ENCODE data around the gene TPPP3. TPM values are rescaled to one million over a fixed set of nuclear protein-coding genes. Genes with fewer than 3 reads are reported as not detected.
"Not testable (repeated sequence)": the region's sequence is repeated elsewhere in the genome, so short reads cannot be mapped to it uniquely, and the experiment has no call there.

Gene TPPP3
- total and polyA plus RNA-seq, 2 donors (not counting 3 experiments of a cell fraction or from before 2014, with no cell fraction given) = 0.33 to 1.3 TPM

DNA sequence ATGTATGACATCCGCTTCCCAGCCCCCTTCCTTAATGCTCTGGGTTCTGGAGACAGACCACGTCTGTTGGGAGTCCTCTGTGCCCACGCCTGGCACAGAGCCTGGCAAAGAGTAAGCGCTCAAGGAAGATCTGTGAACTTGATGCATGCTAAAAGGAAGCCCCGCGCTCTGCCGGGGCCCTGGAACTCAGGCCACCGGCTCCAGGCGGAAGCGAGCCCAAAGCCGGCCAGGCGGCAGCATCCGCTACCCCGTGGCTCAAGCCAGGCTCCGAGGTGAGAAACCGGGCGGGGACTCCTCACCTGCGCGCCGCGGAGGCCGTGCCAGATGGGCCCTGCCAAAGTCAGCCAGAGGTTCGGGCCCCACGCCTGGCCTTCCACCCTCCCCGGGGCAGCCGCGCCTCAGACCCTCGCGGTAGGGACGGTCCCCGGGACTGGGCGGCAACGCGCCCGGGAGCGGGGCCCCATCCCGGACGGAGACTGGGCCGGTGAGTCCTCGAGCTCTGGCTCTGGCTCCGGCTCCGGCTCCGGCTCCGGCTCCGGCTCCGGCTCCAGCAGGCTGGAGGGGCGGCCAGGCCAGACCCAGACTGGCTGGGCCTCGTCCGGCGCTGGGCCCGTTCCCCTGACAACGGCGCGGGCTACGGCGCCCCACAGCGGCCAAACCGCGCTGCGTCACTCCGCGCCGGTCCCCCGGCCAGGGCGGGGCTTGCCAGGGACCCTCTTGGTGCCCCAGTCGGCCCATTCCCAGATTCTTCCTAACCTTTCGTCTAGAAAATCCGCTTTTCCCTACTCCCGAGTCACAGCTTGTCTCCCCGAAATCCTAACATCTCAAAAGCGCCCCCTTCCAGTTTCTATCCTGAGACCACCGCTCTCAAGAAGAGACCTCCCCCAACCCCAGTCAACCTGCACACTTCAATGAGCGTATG is 22.8 kb upstream of the TPPP3 start, which contains the start of gene ZDHHC1:
Gene ZDHHC1 (minus strand): TSS at position 606 of the 922 bp plus-strand sequence. CDS start 8,702 bp downstream, outside the sequence.
- TF ChIP-seq JUN (IDR thresholded peaks at IDR 0.05; ENCODE audit: borderline replicate concordance, insufficient read depth, insufficient read length, low read depth) = no peak
- peak; percentile 7 for TF ChIP-seq FOS (IDR thresholded peaks at IDR 0.05; ENCODE audit: borderline replicate concordance, insufficient read depth, low read length)
- TF ChIP-seq POLR2AphosphoS5 (IDR thresholded peaks at IDR 0.05; ENCODE audit: insufficient read depth, low read depth, low read length) = peak; percentile 79
- no peak for TF ChIP-seq EZH2 (IDR thresholded peaks at IDR 0.05; ENCODE audit: borderline replicate concordance, low read depth, low read length, severe bottlenecking)
- TF ChIP-seq POLR2A (IDR thresholded peaks at IDR 0.05; ENCODE audit: low read depth, low read length) = no peak
- TF ChIP-seq CTCF (IDR thresholded peaks at IDR 0.05; ENCODE audit: extremely low read depth in 1 of 2, insufficient read depth in 1 of 2, low read depth in 1 of 2, low read length in 2 of 2) = peak; percentile 36 to 48

DNA sequence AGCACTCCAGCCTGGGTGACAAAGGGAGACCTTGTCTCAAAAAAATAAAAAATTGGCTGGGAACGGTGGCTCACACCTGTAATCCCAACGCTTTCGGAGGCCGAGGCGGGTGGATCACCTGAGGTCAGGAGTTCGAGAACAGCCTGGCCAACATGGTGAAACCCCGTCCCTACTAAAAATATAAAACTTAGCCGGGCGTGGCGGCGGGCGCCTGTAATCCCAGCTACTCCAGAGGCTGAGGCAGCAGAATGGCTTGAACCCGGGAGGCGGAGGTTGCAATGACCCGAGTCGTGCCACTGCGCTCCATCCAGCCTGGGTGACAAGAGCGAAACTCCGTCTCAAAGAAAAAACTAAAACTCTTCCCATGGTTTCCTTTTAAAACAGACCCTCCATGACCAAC is 22.1 kb upstream of the TPPP3 start:
- H3K27me3 ChIP-seq (ENCODE audit: control insufficient read depth in 2 of 2, insufficient read depth in 2 of 2, low read length in 2 of 2); dilution Hi-C loops (cut with MboI; ENCODE audit: extremely low pct_ligation_motif_present, low sequenced_read_pairs); H4K20me1 ChIP-seq (replicated peaks; ENCODE audit: control insufficient read depth, extremely low read depth, insufficient read depth, low read length); H2AFZ ChIP-seq (ENCODE audit: low read depth, low read length); intact Hi-C loops (cut with micrococcal nuclease); H3K9me3 ChIP-seq (replicated peaks; ENCODE audit: control insufficient read depth, insufficient read depth, low read length); DNase-seq (ENCODE audit: low read depth, low spot score); H3K36me3 ChIP-seq (ENCODE audit: control insufficient read depth in 2 of 2, extremely low read depth in 1 of 2, insufficient read depth in 2 of 2, low read length in 2 of 2); H3K9me1 ChIP-seq (replicated peaks; ENCODE audit: control insufficient read depth, extremely low read depth, insufficient read depth, low read length); FAIRE-seq; POLR2A ChIA-PET; H3K79me2 ChIP-seq (ENCODE audit: control insufficient read depth, insufficient read depth, low read length): not testable (repeated sequence)
- CTCF ChIA-PET = interaction anchor here (4.1 to 5.6 kb wide), 2 partner anchors 13 to 16 kb away, joined by 15 to 35 read pairs; no protein-coding TSS in a partner anchor
- BruUV-seq (replicated peaks) = TSS peak; percentile 18
- peak overlapping the region; percentile 93 for H3K9ac ChIP-seq (replicated peaks; ENCODE audit: extremely low read depth, insufficient read depth, low read length)
- H3K4me2 ChIP-seq (ENCODE audit: insufficient read depth, low read length) = peak overlapping the region; percentile 89
- H3K4me1 ChIP-seq (ENCODE audit: control insufficient read depth, extremely low read depth, insufficient read depth, low read length) = peaks cover 13% of the 10 kb centered on the region
- H3K27ac ChIP-seq (ENCODE audit: insufficient read depth, low read depth, low read length) = peak overlapping the region; percentile 81
- H3K4me3 ChIP-seq (replicated peaks in 1 of 3; ENCODE audit: insufficient read depth in 1 of 3, low read depth in 1 of 3, low read length in 3 of 3) = peak overlapping the region; percentile 76 to 84 (median 82)

More for the DNA sequence above, 22.8 kb upstream of the TPPP3 start, which contains the start of gene ZDHHC1:
- Histone ChIP-seq H3K27ac (ENCODE audit: insufficient read depth, low read depth, low read length) (peak within 1 kb of the TSS; percentile 81), H3K27me3 (ENCODE audit: control insufficient read depth in 2 of 2, insufficient read depth in 2 of 2, low read length in 2 of 2) (no peaks in the 10 kb centered on the region), H3K9me1 (replicated peaks; ENCODE audit: control insufficient read depth, extremely low read depth, insufficient read depth, low read length) (no peaks in the 10 kb centered on the region), H2AFZ (ENCODE audit: low read depth, low read length) (peak within 1 kb of the TSS; percentile 96), H3K9ac (replicated peaks; ENCODE audit: extremely low read depth, insufficient read depth, low read length) (peak within 1 kb of the TSS; percentile 93), H3K4me1 (ENCODE audit: control insufficient read depth, extremely low read depth, insufficient read depth, low read length) (peaks cover 13% of the 10 kb centered on the region), H3K79me2 (ENCODE audit: control insufficient read depth, insufficient read depth, low read length) (peaks cover 2% of the 10 kb centered on the region), H4K20me1 (replicated peaks; ENCODE audit: control insufficient read depth, extremely low read depth, insufficient read depth, low read length) (no peaks in the 10 kb centered on the region), H3K9me3 (replicated peaks; ENCODE audit: control insufficient read depth, insufficient read depth, low read length) (no peaks in the 10 kb centered on the region), H3K4me3 (replicated peaks in 1 of 3; ENCODE audit: insufficient read depth in 1 of 3, low read depth in 1 of 3, low read length in 3 of 3) (peak within 1 kb of the TSS; percentile 76 to 84 (median 82)), H3K4me2 (ENCODE audit: insufficient read depth, low read length) (peak within 1 kb of the TSS; percentile 89), H3K36me3 (ENCODE audit: control insufficient read depth in 2 of 2, extremely low read depth in 1 of 2, insufficient read depth in 2 of 2, low read length in 2 of 2) (no peaks in the 10 kb centered on the region)
- no TSS peak for BruUV-seq (replicated peaks)
- DNase-seq (ENCODE audit: low read depth, low spot score) (peak; percentile 72), FAIRE-seq (peak; percentile 69)
- intact Hi-C loops (cut with micrococcal nuclease) = loop anchor here (1.0 kb wide), 1 partner anchor 137 kb away; the partner anchor contains the start of gene PLEKHG4
- dilution Hi-C loops (cut with MboI; ENCODE audit: extremely low pct_ligation_motif_present, low sequenced_read_pairs) = no loop called here
- CTCF ChIA-PET = interaction anchor here (0.6 to 3.4 kb wide), 7 partner anchors 10 to 155 kb away, joined by 3 to 19 read pairs (median 4); partner anchors contain the start of genes KCTD19 and LRRC36
- POLR2A ChIA-PET = no interaction called here

All from endothelial cell of umbilical vein (primary cell).